ENCODE results near the gene BRMS1L.
"Not testable (repeated sequence)": the region's sequence is repeated elsewhere in the genome, so short reads cannot be mapped to it uniquely, and the experiment has no call there.

BRMS1L gene, protein sequence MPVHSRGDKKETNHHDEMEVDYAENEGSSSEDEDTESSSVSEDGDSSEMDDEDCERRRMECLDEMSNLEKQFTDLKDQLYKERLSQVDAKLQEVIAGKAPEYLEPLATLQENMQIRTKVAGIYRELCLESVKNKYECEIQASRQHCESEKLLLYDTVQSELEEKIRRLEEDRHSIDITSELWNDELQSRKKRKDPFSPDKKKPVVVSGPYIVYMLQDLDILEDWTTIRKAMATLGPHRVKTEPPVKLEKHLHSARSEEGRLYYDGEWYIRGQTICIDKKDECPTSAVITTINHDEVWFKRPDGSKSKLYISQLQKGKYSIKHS

DNA sequence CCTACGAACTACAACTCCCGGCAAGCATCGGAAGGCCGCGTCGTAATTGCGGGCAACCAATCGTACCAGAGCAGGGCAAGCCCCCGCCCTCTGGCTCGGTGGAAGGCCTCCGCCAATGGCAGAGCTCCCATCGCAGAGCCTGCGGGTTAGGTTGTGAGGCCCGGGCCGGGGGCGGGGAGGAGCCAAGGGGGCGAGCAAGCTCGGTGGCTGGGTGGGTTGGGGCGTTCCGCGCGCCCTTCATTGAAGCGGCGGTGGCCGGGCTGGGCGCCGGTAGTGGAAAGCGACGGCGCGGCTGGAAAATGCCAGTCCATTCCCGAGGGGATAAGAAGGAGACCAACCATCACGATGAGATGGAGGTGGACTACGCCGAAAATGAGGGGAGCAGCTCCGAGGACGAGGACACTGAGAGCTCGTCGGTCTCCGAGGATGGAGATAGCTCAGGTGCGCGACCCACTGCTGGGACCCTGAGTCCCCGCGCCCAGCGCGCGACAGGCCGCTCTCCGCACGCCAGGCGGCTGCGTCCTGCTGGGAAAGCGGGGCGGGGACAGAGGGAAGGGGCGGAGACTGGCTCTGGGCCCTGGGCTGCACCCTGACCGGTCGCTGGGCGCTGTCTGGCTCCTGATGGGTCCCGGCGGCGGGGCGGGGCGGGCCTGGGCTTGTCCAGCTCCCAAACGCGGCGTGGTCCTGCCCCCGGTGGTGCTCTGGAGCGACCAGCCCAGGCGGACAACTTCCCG lies at the start of gene BRMS1L:
Gene BRMS1L, plus strand, starts transcription at position 121 of the 734 bp plus-strand sequence. Its CDS starts 179 bp downstream, at position 300.
- peak; percentile 97 for DNase-seq (ENCODE audit: low spot score)

DNA sequence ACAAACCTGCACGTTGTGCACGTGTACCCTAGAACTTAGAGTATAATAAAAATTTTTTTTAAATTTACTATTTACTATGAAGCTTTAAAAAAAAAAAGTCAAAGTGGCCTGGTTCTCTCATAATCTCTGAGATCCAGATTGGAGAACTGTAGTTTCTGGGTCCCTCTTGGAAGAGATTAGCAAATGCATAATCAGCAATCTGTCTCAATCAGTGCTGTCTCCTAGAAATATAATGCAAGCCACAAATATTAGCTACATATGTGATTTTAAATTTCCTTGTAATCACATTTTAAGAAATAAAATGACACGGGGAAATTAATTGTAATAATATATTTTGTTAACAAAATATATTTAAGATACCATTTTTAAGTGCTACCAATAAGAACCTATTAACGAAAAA lies 49.3 kb upstream of the BRMS1L start:
- DNase-seq (ENCODE audit: low spot score): no peak

DNA sequence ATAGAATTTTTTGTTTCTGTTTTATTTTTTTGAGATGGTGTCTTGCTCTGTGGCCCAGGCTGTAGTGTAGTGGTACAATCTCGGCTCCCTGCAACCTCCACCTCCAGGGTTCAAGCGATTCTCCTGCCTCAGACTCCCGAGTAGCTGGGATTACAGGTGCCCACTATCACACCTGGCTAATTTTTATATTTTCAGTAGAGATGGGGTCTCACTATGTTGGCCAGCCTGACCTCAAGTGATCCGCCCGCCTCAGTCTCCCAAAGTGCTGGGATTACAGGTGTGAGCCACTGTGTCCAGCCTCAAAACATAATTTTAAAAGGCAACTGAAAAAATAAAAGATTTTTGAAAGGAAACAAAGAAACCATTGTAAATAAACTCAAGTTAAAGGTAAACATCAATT lies 48.6 kb upstream of the BRMS1L start:
- not testable (repeated sequence) for DNase-seq (ENCODE audit: low spot score)

DNA sequence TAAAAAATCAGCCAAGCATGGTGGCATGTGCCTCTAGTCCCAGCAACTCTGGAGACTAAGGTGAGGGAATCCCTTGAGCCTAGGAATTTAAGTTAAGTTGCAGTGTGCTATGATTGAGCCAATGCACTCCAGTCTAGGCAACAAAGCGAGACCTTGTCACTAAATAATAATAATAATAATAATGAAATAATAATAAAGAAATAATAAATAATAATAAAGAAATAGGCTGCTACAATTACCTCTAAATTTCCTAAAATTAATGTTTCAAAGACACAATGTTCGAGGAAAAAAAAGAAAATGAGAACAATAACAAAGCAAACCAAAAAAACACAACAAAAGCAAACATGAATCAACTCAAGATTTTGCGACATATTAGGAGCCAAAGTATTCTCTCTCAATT lies 46.8 kb upstream of the BRMS1L start:
- no peak for DNase-seq (ENCODE audit: low spot score)

DNA sequence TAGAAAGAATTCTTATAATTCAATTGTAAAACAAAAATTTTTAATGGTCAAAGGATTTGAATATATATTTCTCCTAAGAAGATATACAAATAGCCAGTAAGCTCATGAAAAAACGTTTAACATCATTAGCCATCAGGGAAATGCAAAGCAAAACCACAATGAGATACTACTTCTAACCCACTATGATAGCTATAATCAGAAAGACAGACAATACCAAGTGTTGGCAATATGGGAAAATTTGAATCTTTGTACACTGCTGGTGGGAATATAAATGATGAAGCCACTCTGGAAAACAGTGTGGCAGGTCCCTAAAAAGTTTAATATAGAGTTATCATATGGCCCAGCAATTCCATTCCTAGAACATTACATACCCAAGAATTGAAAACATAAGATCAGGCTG lies 42.4 kb upstream of the BRMS1L start:
- DNase-seq (ENCODE audit: low spot score): no peak

DNA sequence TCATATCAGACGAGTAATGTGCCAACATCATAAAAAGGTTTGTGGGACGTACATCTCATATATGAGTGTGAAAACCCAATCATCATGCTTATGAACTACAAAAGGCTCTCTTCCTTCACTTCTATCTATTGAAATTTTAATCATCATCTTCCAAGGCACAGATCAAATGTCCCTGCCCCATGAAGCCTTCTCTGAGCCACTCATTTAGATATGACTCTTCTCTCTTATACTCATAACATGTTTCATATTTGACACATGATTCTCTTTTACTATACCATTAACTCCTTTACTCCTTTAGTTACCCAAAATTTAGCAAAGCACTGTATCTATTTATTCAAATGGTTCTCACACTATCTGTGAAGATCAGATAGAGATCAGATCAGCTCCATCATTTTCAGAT lies 39.3 kb upstream of the BRMS1L start:
- DNase-seq (ENCODE audit: low spot score): no peak

DNA sequence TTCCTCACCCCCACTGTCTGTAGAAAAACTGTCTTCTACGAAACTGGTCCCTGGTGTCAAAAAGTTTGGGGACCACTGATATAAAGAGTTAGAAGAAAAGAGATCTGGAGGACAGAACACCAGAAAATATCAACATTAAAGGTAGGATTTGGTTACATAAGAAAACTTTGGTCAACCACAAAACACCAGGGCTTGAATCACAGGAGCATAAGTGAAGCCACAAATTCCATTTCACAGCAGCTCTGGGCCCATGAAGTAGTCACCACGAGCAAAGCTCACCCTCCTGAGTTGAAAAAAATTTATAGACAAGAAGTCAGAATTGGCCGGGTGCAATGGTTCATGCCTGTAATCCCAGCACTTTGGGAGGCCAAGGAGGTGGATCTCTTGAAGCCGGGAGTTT lies 36.5 kb upstream of the BRMS1L start:
- DNase-seq (ENCODE audit: low spot score): peak; percentile 21

DNA sequence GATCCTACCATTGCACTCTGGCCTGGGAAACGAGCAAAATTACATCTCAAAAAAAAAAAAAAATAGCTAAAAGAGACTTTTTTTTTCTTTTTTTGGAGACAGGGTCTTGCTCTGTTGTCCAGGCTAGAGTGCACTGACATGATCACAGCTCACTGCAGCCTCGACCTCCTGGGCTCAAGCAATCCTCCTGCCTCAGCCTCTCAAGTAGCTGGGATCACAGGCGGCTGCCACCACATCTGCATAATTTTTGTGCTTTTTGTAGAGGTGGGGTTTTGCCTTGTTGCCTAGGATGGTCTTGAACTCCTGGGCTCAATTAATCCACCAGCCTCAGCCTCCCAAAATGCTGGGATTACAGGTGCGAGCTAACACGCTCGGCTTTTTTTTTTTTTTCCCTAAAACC lies 28.3 kb upstream of the BRMS1L start:
- DNase-seq (ENCODE audit: low spot score): no peak

DNA sequence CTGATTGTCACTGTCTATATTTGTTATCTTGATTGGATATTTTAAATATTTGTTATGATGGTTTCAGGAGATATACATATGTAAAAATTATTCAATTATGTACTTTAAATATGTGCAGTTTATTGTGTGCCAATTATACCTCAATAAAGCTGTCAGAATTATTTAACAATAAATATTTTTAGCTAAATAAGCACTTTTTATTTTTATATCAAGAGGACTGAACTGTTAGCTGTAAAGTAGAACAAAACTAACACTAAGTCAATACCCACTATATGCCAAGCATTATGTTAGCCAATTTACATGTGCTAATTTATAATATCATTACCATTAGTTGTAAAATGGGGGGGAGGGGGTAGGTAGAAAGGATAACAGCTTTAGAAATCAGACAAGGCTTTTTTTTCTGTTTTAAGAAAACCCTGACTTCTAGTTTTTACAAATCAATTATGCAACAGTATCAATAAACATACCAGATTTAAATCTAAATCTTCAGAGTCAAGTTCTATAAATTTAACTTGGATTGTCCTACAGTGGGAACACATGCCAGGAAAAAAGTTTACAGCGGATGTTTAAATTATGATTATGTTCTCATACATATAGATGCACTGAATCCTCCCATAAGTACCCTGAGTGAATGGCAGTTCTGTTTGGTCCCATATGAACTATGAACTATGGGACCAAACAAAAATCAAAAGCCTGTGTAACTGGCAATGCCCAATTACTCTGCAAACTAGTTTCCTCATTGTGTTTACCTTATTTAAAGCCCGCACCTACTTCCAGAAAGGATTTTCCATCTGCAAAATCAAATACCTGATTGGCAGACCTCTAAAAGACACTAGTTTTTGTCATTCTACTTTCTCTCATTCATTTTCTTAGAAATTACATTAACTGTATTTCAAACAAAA lies 19.9 kb upstream of the BRMS1L start:
- no peak for DNase-seq (ENCODE audit: low spot score)

DNA sequence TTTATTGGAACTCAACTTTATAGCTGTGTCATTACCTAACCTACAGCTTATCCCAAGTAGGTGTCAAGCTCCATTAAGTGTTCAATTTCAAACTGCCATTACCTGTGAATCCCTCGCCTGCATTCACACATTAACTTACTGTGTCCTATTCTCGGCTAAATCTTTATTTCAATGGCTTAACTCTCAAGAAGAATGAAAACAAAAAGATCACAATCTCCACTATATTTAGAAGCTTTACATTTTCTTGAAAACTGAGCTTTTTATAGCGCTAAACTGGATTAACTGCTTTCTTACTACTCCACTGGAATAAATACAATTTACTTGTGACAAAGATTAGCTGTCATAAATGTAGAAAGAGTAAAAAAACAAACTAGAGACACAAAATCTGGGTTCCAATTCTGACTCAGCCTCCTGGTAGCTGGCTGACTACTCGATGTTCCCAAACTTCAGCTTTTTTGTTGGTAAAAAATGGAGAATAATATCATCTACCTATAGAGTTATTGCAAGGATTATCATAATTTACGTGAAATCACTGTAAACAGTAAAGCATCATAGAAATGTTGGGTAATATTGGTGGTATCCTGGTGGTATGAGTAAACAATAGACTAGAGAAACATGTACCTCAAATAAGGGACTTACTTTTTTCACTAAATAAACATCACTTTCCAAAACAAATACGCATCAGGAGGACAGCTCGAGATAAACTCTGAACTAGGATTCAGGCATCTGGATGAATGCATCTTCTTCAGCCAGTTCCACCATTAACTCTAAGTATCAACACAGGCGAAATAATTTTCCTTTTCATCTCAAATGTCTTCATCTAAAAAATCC lies 18.8 kb upstream of the BRMS1L start:
- no peak for DNase-seq (ENCODE audit: low spot score)

DNA sequence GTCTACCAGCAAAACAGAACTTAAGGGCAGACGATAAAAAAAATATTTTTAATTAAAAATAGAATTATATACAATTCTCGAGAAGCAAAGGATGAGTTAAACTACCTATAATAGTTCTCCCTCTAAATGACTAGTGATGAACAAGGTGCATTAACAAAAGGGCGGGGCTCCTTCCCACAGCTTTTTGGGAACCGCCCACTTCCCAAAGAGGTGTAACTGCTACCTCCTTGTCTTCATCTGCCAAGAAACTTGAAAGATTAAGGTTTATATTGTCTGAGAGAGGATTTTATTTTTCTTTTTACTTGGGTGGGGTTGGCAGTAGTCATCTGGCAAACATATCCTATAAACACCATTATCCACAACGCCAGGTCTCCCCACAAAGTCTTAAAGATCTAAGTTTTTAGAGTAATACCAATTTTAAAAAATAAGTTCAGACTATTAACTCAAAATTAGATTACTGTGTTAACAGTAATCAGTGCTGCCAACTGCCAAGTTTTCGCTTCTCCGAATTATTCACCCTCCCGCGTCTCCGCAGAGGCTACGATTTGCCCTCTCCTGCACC lies 18.0 kb upstream of the BRMS1L start:
- DNase-seq (ENCODE audit: low spot score): no peak

DNA sequence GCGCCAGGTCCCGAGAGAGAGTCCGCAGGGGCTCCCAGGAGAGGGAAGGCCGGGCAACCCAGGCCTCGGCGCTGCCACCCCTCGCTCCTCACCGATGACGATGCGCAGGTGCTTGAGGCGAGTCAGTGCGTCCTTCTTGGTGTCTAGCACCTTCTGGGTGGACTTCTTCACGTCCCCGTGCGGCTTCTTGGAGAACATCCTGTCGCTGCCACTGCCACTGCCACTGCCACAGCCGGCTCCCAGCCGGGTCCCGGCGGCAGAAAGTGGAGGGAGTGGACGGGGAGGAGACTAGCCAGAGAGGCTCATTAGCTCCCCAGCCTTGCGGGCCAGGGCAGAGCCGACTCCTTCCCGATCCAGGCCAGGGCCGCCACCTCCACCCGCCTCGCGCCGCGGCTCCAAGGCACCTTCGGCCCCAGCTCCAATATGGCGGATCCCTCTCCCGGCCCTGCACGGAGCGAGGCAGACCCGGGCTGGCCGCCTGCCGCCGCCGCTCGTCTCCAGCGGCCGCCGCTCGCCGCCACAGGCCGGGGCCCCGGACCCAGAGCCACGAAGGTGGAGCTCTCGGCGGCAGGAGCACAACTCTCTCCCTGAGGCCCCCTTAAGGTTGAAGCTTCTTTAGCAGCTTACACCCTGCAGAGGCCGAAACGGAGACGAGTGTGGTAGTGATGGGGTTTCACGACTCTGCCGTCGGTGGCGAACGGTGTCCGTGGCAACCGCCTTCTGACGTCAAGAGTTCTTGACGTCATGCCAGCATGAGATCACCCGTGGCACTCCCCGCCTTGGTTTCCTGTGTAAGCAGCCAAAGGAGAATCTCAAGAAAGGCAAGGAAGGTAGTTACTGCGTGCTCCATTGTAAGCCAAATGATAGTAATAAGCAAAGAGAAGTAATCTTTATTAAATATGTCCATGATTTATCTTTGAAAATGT lies 17.2 kb upstream of the BRMS1L start, which contains the start of gene RALGAPA1:
Gene RALGAPA1, minus strand, starts transcription at position 658 of the 926 bp plus-strand sequence. Its CDS starts 460 bp downstream, at position 198.
- peak; percentile 94 for DNase-seq (ENCODE audit: low spot score)

DNA sequence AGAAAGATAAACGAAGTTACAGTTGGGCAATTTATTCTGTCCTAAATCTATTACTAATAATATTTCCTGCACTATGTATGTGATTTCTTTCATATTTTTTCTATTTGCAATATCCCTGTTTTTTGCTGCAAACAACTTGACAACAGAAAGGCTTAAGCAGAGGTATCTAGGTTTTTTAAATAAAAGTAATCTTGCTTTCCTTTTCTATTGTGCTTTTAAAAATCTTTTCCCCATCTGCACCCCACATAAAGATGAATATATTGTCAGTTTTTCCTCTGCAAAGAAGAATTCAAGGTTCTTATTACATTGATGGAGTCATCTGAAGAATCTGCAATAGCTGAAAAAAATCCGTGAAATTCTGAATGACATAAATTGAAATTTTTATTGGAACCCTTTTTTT lies 16.5 kb upstream of the BRMS1L start:
- DNase-seq (ENCODE audit: low spot score): no peak

DNA sequence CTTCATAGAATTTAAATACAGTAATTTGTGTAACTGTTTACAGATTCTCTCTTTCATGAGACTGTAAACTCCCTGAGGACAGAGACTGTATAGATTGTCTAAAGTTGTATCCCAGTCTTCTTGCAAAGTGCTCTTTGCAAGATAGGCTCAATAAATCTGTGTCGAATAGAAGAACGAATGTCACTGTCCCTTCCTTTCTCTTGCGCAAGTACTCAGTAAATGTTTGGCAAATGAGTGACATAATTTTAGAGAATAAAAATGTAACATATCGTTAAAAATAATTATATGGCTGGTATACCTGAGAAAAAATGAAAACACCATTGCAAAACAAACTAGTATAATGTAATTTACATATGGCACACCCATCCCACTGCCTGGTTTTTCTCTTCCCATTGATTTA lies 15.2 kb upstream of the BRMS1L start:
- DNase-seq (ENCODE audit: low spot score): no peak

DNA sequence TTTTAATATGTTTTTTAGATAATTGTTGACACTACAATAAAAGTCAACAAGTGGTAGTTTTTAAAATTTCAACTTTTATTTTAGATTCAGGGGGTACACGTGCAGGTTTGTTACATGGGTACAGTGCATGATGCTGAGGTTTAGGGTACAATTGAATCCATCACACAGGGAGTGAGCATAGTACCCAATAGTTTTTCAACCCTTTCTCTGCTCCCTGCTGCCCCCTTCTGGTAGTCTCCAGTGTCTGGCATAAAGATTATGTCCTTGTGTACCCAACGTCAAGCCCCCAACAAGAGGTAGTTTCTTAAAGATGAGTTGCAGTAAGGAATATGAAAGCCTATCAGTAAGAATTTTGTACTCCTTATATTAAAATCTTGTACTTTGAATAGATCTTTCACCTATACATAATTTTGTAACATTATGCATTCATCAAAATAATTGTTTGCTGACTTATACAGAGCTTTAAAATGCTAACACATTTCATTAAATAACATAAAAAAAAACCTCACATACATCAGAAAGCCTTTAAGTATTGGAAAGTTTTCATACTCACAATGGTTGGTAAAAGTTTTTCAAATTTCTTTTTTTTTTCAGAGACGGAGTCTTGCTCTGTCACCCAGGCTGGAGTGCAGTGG lies 11.7 kb upstream of the BRMS1L start:
- peak; percentile 34 for DNase-seq (ENCODE audit: low spot score)

DNA sequence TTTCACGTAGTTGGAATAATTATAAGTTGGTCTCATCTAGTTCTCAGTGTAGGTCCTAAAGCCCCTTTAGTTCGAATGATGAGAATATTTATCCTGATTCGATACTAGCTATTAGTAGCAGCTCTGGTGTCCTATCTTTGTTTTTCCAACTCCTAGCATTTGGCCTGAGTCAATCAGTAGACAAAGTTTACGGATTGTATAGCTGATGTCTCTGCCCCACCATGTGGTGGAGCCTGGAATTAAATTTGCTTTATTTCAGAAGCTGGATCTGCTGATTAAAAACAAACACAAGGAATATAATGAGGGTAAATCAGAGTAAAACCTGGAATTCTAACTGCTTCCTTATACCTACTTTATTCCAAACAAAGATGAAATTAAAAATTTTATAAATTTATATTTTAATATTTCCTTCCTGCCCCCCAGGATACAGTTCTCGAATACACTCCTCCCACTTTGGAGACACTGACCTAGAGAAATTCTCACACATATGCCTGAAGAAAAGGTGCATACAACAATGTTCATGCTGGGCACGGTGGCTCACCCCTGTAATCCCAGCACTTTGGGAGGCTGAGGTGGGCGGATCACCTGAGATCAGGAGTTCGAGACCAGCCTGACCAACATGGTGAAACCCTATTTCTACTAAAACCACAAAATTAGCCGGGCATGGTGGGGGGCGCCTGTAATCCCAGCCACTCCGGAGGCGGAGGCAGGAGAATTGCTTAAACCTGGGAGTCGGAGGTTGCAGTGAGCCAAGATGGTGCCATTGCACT lies 7.6 kb upstream of the BRMS1L start:
- DNase-seq (ENCODE audit: low spot score): peak; percentile 53

DNA sequence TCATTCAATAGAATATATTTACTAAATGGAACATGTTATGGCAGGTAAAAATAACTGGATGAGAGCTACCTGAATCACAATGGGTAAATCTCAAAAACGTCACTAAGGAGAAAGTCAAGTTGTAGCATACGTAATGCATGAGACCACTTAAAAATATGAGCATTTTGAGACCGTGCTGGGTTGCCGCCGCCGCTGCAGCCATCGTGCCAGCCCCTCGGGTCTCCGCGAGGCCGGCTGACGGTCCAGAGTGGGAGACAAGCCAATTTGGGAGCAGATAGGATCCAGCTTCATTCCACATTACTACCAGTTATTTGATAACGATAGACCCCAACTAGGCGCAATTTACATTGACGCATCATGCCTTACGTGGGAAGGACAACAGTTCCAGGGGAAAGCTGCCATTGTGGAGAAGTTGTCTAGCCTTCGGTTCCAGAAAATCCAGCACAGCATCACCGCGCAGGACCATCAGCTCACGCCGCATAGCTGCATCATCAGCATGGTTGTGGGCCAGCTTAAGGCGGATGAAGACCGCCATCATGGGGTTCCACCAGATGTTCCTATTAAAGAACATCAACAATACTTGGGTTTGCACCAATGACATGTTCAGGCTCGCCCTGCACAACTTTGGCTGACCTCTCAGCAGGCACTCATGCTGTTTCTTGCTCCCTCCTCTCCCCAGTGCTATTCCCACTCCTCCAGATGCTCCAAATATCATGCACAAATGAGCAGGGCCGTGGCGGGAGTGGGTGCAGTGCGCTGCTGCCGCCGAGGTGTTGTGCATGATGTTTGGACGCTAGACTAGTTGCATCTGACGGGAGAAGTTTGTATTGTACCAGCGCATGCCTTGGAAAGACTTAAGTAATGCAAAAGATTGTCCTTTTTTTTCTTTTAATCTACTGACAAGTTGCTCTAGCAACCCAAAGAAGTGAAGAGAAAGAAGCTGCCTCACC lies 6.3 kb upstream of the BRMS1L start:
- DNase-seq (ENCODE audit: low spot score): no peak

All from AG20443 (cell line).